ENCODE data around the gene KIN. TPM values are rescaled to one million over a fixed set of nuclear protein-coding genes. Genes with fewer than 3 reads are reported as not detected.

Gene KIN
- total and polyA plus RNA-seq, 3 donors from 2014 or later, result 8.3 to 10.6 (median 9.1) TPM

GRCh38 chr10:7804216-7804615 is 16.4 kb upstream of the KIN start:
- Histone ChIP-seq H3K36me3 (ENCODE audit: low read depth, missing control alignments) (no peaks in the 10 kb centered on the region), H3K4me1 (peaks cover 15% of the 10 kb centered on the region), H3K27ac (peak overlapping the region; percentile 26 to 54), H3K9me3 (no peaks in the 10 kb centered on the region), H3K4me3 (no peak overlapping the region), H3K27me3 (no peaks in the 10 kb centered on the region)
- TF ChIP-seq CTCF (IDR thresholded peaks at IDR 0.05) (no peak), POLR2A (IDR thresholded peaks at IDR 0.05) (no peak)
- intact Hi-C loops (cut with DNase I; ENCODE audit: low total_unique reads), result no loop called here
- no peak for DNase-seq
- WGBS, 2 donors, result 58 to 71% methylated on average over 6 of the region's 6 CpGs

- TF ChIP-seq POLR2A (IDR thresholded peaks at IDR 0.05) (no peak), CTCF (IDR thresholded peaks at IDR 0.05) (no peak)
- H3K9me3 ChIP-seq, result no peaks in the 10 kb centered on the region
- H3K4me3 ChIP-seq, result no peak overlapping the region
- no peak overlapping the region for H3K27ac ChIP-seq
- no peaks in the 10 kb centered on the region for H3K36me3 ChIP-seq (ENCODE audit: low read depth, missing control alignments)
- DNase-seq, result no peak
- intact Hi-C loops (cut with DNase I; ENCODE audit: low total_unique reads), result no loop called here
- peaks cover 15% of the 10 kb centered on the region for H3K4me1 ChIP-seq
- H3K27me3 ChIP-seq, result no peaks in the 10 kb centered on the region
- 88 to 91% methylated on average over 4 of the region's 4 CpGs for WGBS, 2 donors
Measured at GRCh38 chr10:7802606-7803005, 14.8 kb upstream of the KIN start.

- intact Hi-C loops (cut with DNase I; ENCODE audit: low total_unique reads), result no loop called here
- Histone ChIP-seq H3K27ac (no peak overlapping the region), H3K4me3 (no peak overlapping the region), H3K9me3 (no peaks in the 10 kb centered on the region), H3K36me3 (ENCODE audit: low read depth, missing control alignments) (no peaks in the 10 kb centered on the region), H3K27me3 (no peaks in the 10 kb centered on the region), H3K4me1 (peaks cover 19% of the 10 kb centered on the region)
- 48 to 52% methylated on average over 6 of the region's 6 CpGs for WGBS, 2 donors
- DNase-seq, result no peak
- TF ChIP-seq CTCF (IDR thresholded peaks at IDR 0.05), result no peak
Measured at GRCh38 chr10:7797582-7797981, 9.8 kb upstream of the KIN start.

GRCh38 chr10:7795605-7796004 is 7.8 kb upstream of the KIN start:
- Histone ChIP-seq H3K4me3 (no peak overlapping the region), H3K27ac (peak overlapping the region in 1 of 2 donors; percentile 7), H3K27me3 (no peaks in the 10 kb centered on the region), H3K36me3 (ENCODE audit: low read depth, missing control alignments) (no peaks in the 10 kb centered on the region), H3K4me1 (peaks cover 20% of the 10 kb centered on the region), H3K9me3 (no peaks in the 10 kb centered on the region)
- intact Hi-C loops (cut with DNase I; ENCODE audit: low total_unique reads), result no loop called here
- TF ChIP-seq CTCF (IDR thresholded peaks at IDR 0.05), result no peak
- TF ChIP-seq POLR2A (IDR thresholded peaks at IDR 0.05), result no peak
- no peak for DNase-seq
- 55 to 58% methylated on average over 4 of the region's 4 CpGs for WGBS, 2 donors

GRCh38 chr10:7794251-7795026 is 6.6 kb upstream of the KIN start:
- Histone ChIP-seq H3K27me3 (no peaks in the 10 kb centered on the region), H3K4me3 (no peak overlapping the region), H3K27ac (no peak overlapping the region), H3K36me3 (ENCODE audit: low read depth, missing control alignments) (no peaks in the 10 kb centered on the region), H3K9me3 (no peaks in the 10 kb centered on the region), H3K4me1 (peaks cover 20% of the 10 kb centered on the region)
- TF ChIP-seq POLR2A (IDR thresholded peaks at IDR 0.05), result no peak
- no peak for TF ChIP-seq CTCF (IDR thresholded peaks at IDR 0.05)
- no peak for DNase-seq
- WGBS, 2 donors, result 81 to 83% methylated on average over 4 of the region's 4 CpGs
- intact Hi-C loops (cut with DNase I; ENCODE audit: low total_unique reads), result no loop called here

All from testis (tissue), 3 donors.